HG03025 (cell line): ENCODE data around the gene GPC1.

Experiments
- ATAC-seq: cut with Tn5 transposase; IDR thresholded peaks from one replicate; pipeline ENCODE4 v1.9.1; 2021; ENCODE audit warnings: mild to moderate bottlenecking, moderate library complexity; ENCODE audit not compliant: unreplicated experiment, low FRiP score

The GPC1 gene

GRCh38 chr2:240508832-240509545, 73.5 kb downstream of the GPC1 start:
- ATAC-seq: no peak

GRCh38 chr2:240509667-240510512, 74.4 kb downstream of the GPC1 start:
- no peak for ATAC-seq

DNA sequence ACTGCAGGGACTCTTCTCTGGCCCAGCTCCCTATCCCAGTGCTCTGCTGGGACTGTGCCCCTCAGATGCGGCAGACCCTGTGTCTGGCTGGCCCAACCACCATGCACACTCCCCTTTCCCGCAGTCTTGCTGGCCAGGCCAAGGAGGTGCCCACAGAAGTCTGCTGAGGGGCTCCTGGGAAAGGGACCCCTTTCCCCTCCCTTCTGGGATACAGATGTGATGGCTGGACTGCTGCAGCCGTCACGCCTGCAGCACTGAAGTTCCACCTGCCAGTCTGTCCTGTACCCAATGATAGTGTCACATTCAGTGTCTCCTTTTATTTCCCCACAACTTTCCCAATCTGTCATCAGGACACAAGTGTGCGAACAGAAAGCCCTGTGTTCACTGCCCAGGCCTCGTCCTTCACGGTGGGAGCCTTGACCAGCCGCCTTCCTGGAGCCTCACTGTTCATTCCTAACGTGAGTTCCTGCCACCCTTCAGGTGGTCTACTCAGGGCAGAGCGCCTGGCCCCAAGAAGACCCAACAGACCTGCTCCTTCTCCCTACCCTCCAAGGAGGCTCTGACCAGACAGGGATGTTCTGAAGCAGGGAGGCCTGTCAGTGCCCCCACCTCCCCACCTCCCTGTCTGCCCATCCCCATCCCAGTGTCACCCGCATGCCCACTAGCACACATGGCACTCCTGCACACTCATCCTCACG, 75.2 kb downstream of the GPC1 start:
- no peak for ATAC-seq

GRCh38 chr2:240511351-240512108, 76.1 kb downstream of the GPC1 start:
- ATAC-seq: no peak

- ATAC-seq: no peak
Measured at GRCh38 chr2:240512109-240512485, 76.6 kb downstream of the GPC1 start.

GRCh38 chr2:240512666-240513535, 77.4 kb downstream of the GPC1 start:
- ATAC-seq: no peak

GRCh38 chr2:240513549-240514287, 78.3 kb downstream of the GPC1 start:
- peak; percentile 81 for ATAC-seq

GRCh38 chr2:240514631-240515030, 79.2 kb downstream of the GPC1 start:
- no peak for ATAC-seq

GRCh38 chr2:240517342-240517741, 81.9 kb downstream of the GPC1 start:
- ATAC-seq: no peak
